GM18502 (cell line): ENCODE data around the gene STK39.

ENCODE experiments used
- ATAC-seq: cut with Tn5 transposase; IDR thresholded peaks from one replicate; pipeline ENCODE4 v1.9.1; 2021; ENCODE audit warnings: mild to moderate bottlenecking; ENCODE audit not compliant: unreplicated experiment, poor library complexity

Gene STK39

GRCh38 chr2:167966937-167967913 lies 280.2 kb downstream of the STK39 start:
- no peak for ATAC-seq

GRCh38 chr2:167965907-167966761 lies 281.3 kb downstream of the STK39 start:
- no peak for ATAC-seq

DNA sequence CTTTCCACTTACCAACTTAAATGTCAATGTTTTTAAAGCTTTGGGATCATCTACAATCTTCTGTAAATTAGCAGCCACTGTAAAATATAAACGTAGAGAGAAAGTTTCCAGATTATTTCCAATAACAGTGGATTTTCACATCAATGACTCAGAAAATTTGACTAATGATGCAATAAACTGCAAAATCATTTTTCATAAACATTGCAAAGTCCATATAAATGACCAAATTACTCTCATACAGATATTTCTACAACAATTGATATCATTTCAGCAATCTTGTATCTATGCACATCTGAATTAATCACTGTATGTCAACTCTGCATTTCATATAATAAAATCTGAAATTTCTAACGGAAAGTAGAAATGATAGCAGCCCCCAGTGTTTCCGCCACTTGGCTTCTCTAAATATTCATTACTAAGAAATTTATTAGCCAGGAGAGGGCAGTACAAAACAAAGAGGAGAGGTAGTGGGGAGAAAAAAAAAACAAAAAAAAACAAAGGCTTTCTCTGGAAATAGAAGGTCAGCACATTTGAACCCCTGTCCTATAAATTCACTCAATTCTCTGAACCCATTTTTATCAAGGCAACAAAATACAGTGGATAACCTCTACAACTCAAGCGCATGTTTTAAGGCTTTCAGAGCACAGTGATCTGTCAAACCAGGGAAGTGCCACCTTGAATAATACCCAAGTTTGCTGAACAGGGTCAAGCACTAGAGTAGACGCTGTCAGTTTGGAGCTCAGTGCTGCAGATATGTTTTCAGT lies 282.6 kb downstream of the STK39 start:
- ATAC-seq = no peak

- ATAC-seq = no peak
Measured at GRCh38 chr2:167963899-167964649, 283.3 kb downstream of the STK39 start.

GRCh38 chr2:167962436-167963226 lies 284.8 kb downstream of the STK39 start:
- no peak for ATAC-seq

GRCh38 chr2:167961536-167962048 lies 285.8 kb downstream of the STK39 start:
- no peak for ATAC-seq

GRCh38 chr2:167960089-167960747 lies 287.2 kb downstream of the STK39 start:
- ATAC-seq = no peak

DNA sequence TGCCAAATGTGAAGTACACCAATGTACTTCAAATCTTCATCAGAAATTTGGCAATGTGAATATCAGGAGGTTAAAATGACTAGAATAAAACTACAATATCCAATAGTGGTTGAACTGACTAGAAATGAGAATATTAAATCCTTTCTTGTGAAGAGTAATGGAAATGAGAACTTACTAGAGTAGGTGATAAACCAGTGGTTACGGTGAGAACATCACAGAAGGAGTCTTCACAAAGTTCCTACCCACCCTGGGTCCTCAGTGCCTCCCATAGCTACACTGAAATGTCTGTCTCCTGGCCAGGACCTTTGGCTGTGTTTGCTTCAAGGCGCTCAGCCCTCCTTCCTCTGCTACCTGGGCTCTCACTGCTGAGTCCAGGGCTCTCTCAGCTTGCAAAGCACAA lies 289.7 kb downstream of the STK39 start:
- ATAC-seq = no peak

DNA sequence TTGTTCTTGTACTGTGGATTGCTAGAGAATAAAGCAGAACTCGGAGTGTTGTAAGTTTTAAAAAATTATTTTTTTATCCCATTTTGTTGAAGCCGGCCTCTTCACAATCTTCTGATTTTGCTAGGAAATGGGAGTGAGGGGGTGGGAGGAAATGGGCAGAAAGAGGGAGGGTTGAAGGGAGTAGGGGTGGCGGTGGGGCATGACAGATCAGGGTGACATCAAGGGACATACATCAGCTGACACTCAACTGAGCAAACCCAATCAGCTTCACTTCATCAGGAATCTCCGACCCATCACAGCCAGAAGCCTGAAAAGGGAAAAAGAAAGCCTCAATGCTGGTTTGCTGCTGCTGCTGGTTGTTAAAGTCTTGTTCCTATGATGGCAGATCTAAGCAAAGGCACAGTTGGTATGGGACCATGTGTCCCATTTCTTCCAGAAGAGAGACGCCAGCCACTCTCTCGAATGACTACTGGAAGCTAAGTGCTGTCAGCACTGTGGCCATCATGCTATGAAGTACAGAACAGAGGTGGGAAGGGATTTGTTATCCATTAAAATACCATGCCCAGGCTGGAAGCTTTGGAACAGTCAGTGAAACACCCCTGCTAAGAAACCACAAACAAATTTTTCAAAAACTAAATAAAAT lies 292.0 kb downstream of the STK39 start:
- ATAC-seq = no peak

DNA sequence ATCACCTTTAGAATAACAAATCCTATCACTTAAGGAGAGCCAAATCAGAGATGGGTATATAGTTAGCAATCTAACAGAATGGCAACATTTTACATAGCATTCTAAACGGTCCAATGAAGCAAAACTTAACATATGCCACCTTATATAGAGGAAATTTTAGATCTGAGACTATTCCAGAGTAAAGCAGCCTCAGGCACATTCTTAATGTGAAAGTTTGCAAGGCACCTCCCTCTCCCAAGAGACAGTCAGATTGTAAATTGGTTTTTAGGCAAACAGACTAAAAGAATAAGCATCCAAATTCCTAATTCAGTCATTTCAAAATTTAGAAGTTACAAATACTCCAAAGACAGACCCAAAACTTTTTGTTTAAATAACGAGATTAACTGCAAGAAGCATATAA lies 292.9 kb downstream of the STK39 start:
- no peak for ATAC-seq

- no peak for ATAC-seq
Measured at GRCh38 chr2:167953776-167954175, 293.6 kb downstream of the STK39 start.

DNA sequence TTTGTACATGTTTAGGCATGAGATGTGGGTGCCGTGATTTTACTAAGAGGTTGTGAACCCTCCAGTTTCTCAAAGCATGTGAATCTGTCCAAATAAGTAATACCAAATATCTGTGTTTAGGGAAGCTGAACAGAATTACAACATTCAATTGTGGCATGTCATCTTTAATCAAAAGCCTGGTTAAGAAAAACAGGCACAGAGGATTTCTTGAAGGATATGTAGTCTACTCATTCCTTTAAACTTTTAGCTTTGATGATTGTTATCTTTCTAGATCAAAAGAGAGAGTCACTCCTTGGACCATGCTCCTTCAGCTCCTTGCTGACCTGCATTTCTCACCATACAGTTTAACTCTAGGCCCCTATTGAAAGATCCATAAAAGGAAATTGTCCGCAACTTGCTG lies 296.8 kb downstream of the STK39 start:
- ATAC-seq = no peak

GRCh38 chr2:167946441-167946841 lies 301.0 kb downstream of the STK39 start:
- ATAC-seq = no peak

GRCh38 chr2:167945660-167946368 lies 301.6 kb downstream of the STK39 start:
- ATAC-seq = no peak

DNA sequence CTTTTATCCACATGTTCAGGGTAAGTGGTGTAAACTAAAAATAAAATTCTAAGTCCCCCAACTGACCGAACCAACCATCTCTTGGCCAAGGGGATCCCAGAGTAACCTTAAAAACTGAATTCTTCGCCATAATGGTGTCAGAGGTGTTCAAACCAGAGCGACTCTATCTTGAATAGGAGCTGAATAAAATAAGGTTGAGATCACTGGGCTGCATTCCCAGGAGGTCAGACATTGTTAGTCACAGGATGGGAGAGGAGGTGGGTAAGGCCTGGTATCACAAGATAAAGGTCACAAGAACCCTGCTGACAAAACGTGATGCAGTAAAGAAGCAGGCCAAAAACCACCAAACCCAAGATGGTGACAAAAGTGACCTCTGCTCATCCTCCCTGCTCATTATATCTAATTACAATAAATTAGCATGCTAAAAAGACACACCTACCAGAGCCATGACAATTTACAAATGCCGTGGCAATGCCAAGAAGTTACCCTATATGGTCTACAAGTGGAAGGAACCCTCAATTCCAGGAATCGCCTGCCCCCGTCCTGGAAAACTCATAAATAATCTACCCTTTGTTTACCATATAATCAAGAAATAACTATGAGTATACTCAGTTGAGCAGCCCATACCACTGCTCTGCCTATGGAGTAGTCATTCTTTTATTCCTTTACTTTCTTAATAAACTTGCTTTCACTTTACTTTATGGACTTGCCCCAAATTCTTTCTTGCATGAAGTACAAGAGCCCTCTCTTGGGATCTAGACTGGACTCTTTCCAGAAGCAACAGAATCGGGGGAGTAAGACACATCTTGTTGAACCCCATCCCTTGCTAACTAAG lies 302.4 kb downstream of the STK39 start:
- ATAC-seq = no peak

GRCh38 chr2:167943897-167944296 lies 303.5 kb downstream of the STK39 start:
- no peak for ATAC-seq
